K562 (cell line): ENCODE results near the gene PPIE. TPM values are rescaled to one million over a fixed set of nuclear protein-coding genes. Genes with fewer than 3 reads are reported as not detected.

Experiments
- CBX1 ChIP-seq: sonication (generic); IDR thresholded peaks from 2 replicates; pipeline ENCODE4 v1.6.1; 2016; ENCODE audit warnings: antibody characterized with exemption, low read depth, mild to moderate bottlenecking
- CHAMP1 ChIP-seq: fragments of 450-650 bp; IDR thresholded peaks from 2 replicates; pipeline ENCODE4 v1.6.1; 2016; ENCODE audit warnings: mild to moderate bottlenecking
- CREM ChIP-seq: IDR thresholded peaks from 2 replicates; pipeline ENCODE4 v1.6.1; 2014; ENCODE audit warnings: antibody characterized with exemption, low read depth
- ESRRA ChIP-seq: fragments of 450-650 bp; IDR thresholded peaks from 2 replicates; pipeline ENCODE4 v1.6.1; 2014; ENCODE audit warnings: low read depth, mild to moderate bottlenecking, moderate library complexity, borderline replicate concordance
- ETV5 ChIP-seq: sonication (generic); formaldehyde crosslinking; IDR thresholded peaks from 2 replicates; pipeline ENCODE4 v1.4.0; 2020; ENCODE audit warnings: low read depth, mild to moderate bottlenecking, missing genetic modification reagents
- HDAC2 ChIP-seq: fragments of 450-650 bp; IDR thresholded peaks from 2 replicates; pipeline ENCODE4 v1.6.1; 2016; ENCODE audit warnings: mild to moderate bottlenecking
- MAFK ChIP-seq: IDR thresholded peaks from 2 replicates; pipeline ENCODE4 v1.6.1; 2011; ENCODE audit warnings: low read length, improper control_type of control experiment
- MEIS2 ChIP-seq: fragments of 450-650 bp; IDR thresholded peaks from 2 replicates; pipeline ENCODE4 v1.6.1; 2014; ENCODE audit warnings: mild to moderate bottlenecking; ENCODE audit not compliant: partially characterized antibody
- MNT ChIP-seq, 2 experiments: fragments of 450-650 bp; conservative IDR thresholded peaks; 2 replicates each; pipeline ENCODE4 v1.6.1; 2017; ENCODE audit warnings: mild to moderate bottlenecking in 2 of 2, moderate library complexity in 2 of 2
- NFYB ChIP-seq: IDR thresholded peaks from 2 replicates; pipeline ENCODE4 v1.6.1; 2011; ENCODE audit warnings: mild to moderate bottlenecking, moderate library complexity; ENCODE audit not compliant: insufficient read length; ENCODE audit errors: extremely low read depth
- PHB2 ChIP-seq: fragments of 450-650 bp; IDR thresholded peaks from 2 replicates; pipeline ENCODE4 v1.6.1; 2017; ENCODE audit warnings: low read depth
- STAT5A ChIP-seq: IDR thresholded peaks from 2 replicates; pipeline ENCODE4 v1.6.1; 2012; ENCODE audit warnings: low read length, inconsistent platforms, borderline replicate concordance
- TEAD1 ChIP-seq, 2 experiments: fragments of 450-650 bp in 1 of 2; sonication (generic) in 1 of 2; formaldehyde crosslinking; IDR thresholded peaks; 2 replicates each; pipeline versions ENCODE4 v1.4.0 to v1.8.0; 2020 to 2022; ENCODE audit warnings: mild to moderate bottlenecking in 2 of 2, missing genetic modification reagents in 1 of 2
- ZKSCAN3 ChIP-seq: fragments of 250-450 bp; sonication (Bioruptor Pico); IDR thresholded peaks from 2 replicates; pipeline ENCODE4 v1.4.0; 2020
- ZNF318 ChIP-seq, 2 experiments: fragments of 450-650 bp; IDR thresholded peaks; 2 replicates each; pipeline ENCODE4 v1.6.1; 2016; ENCODE audit warnings: mild to moderate bottlenecking in 2 of 2, borderline replicate concordance in 1 of 2, low read depth in 1 of 2, moderate library complexity in 1 of 2
- polyA plus RNA-seq, 8 experiments: library from polyadenylated mRNA; depleted of rRNA in 4 of 8; stranded (reverse) in 5 of 8; unstranded in 3 of 8; fragments of >200 nt; fragmentation: Nextera tagmentation in 2 of 8; fragmentation: Illumina TruSeq in 1 of 8; extraction: Ambion mirVana in 2 of 8; extraction: Trizol in 1 of 8; gene quantifications; 2 replicates each; pipeline versions ENCODE4 v1.2.1 to v1.2.3, GENCODE V29; 2011 to 2014; ENCODE audit warnings: inconsistent platforms in 1 of 8, missing spikeins in 1 of 8
- total RNA-seq, 7 experiments: library from RNA; depleted of rRNA in 6 of 7; stranded (reverse); fragments of >200 nt in 6 of 7; fragmentation: Illumina TruSeq in 2 of 7; extraction: Trizol in 2 of 7; gene quantifications; 2 replicates each; pipeline versions ENCODE4 v1.2.1 to v1.2.3, GENCODE V29; 2011 to 2021; ENCODE audit warnings: low replicate concordance in 1 of 7

PPIE gene
- total and polyA plus RNA-seq, 9 of the 15 experiments (the other 6 are each of a cell fraction or from before 2014, with no cell fraction given) = 75.4 to 444 (median 131) TPM

DNA sequence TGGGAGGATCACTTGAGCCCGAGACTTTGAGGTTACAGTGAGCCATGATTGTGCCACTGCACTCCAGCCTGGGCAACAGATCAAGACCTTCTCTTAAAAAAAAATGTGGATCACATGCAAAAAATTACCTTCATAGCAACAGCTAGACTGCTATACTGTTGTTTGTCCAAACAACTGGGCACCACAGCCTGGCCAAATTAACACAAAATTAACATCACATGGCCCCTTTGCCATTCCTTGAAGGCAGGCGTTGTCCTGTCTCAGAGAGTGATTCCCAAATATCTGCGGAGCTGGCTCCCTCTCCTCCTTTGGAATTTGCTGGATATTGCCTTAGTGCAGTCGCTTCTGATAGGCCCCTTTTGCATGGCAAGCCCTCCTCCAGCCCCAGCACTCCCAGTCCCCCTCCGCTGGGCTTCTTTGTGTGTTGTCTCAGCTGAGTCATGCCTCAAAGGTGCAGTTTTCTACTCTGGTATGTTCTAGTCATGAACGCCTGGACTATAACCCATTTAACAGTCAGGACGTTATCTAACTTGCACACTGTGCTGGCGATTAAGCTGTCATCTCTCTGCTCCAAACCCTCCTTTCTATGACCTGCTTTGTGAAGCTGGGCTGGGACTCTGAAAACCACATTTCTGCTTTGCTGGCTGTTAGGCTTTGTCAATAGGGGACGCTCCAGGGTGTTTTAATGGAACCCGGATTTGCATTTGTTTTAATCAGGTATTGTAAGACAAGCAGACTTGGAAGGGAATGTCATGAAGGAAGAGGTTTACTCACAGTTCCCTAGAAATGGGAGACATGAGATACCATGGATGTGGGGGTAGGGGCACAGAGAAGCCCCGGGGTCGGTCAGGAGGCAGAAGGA lies 27.3 kb upstream of the PPIE start (continued):
- TF ChIP-seq TEAD1 (CRISPR knock-in tag; IDR thresholded peaks at IDR 0.05) (peak in 1 of 2 experiments; percentile 86; a peak in 1 of 4 replicates), CBX1 (no peak), ETV5 (peak; percentile 31; the same call in 1 of the 2 replicates), ZNF318 (IDR thresholded peaks at IDR 0.05; ENCODE audit: borderline replicate concordance in 1 of 2, low read depth in 1 of 2) (no peak), STAT5A (peak; percentile 92), CHAMP1 (peak; percentile 70; the same call in 1 of the 2 replicates), ZKSCAN3 (CRISPR knock-in tag) (no peak), ESRRA (peak; percentile 52; the same call in 1 of the 2 replicates), MNT (conservative IDR thresholded peaks at IDR 0.05) (peak; percentile 46 to 71; a peak in 3 of 4 replicates), HDAC2 (peak; percentile 95), MAFK (peak; percentile 86), PHB2 (peak; percentile 73; the same call in 1 of the 2 replicates), CREM (peak; percentile 86), NFYB (peak; percentile 53), MEIS2 (peak; percentile 99)
